A172 (cell line): ENCODE results near the gene EIF5A. TPM values are rescaled to one million over a fixed set of nuclear protein-coding genes. Genes with fewer than 3 reads are reported as not detected.
A peak's percentile ranks its signal among the peaks of the same experiment; 100 is the strongest.

Source experiments
- DNase-seq: peaks from one replicate; pipeline ENCODE4 v3.0.0-alpha.2; 2015; ENCODE audit warnings: low spot score
- total RNA-seq: library from RNA; depleted of rRNA; stranded (reverse); fragments of >200 nt; shearing (Covaris generic); gene quantifications from 2 replicates; pipeline ENCODE4 v1.2.3, GENCODE V29; 2014; rRNA removed

Gene EIF5A
- total RNA-seq, 1 experiment from 2014 or later, result 844 TPM

DNA sequence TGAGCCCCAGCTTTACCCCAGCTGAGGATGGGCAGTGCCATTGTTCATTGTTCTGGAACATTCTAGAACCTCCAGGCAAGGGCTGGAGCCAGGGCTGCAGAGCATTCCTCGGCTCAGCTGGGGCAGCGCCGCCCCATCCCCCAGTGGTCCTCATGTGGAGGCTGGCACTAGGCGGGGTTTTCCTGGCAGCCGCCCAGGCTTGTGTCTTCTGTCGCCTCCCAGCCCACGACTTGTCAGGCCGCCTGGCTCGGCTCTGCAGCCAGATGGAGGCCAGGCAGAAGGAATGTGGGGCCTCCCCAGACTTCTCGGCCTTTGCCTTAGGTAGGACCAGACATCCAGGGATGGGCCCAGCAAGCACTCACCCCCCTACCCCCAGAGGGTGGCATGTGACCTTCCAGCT lies 47.6 kb downstream of the EIF5A start, which contains the start of gene TMEM95:
Gene TMEM95 (plus strand): TSS at position 104 of the 400 bp plus-strand sequence. CDS start 49 bp downstream, at position 153.
- peak; percentile 39 for DNase-seq

DNA sequence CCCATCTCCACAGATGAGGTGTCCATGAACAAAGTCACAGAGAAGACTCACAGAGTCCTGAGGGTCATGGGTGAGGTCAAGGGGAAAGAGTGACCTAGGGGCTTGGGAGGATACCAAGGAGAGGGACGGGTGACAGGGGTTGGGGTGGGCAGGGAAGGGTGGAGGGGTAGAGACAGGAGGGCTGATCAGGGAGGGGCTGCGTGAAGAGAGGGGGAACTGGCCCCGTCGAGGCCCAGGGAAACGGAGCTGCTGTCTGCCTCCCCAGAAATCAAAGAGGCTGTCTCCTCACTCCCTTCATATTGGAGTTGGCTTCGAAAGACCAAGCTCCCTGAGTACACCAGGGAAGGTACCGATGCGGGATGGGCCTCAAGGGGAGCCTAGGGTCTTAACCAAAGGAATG lies 48.1 kb downstream of the EIF5A start:
- DNase-seq, result no peak

DNA sequence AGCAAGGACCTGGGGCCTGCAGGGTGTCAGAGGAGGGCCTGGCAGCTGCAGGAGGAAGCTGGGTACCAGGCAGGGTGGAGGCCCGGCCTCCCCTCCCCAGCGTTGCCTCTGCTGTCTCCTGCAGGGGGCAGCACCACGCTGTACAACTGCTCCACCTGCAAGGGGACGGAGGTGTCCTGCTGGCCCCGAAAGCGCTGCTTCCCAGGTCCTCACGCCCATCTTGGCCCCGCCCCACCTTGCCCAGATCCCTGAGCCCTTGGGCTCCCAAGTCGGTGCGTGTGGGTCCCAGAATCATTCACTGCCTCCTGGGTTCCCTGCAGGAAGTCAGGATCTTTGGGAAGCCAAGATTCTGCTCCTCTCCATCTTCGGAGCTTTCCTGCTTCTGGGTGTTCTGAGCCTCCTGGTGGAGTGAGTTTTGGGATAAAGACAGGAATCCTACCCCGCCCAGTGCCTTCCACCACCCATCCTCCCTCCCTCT lies 48.7 kb downstream of the EIF5A start:
- DNase-seq, result peak; percentile 77

DNA sequence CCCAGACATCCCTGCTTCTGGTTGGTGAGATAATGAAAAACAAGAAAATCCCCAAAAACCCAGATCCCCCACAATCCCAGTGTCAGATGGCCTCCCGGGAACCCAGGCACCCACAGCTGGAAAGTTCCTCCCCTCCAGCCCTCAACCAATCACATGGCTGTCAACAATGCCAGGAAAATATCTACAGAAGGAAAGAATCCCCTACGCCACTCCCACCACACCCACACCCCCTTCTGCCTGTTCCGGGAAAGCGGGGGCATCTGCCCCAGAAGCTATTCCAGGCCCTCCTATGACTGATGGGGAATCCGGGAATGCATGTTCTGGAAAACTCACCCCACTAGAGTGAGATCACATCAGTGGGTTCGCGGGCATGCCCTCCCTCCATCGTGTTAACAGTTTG lies 49.3 kb downstream of the EIF5A start:
- DNase-seq, result no peak

DNA sequence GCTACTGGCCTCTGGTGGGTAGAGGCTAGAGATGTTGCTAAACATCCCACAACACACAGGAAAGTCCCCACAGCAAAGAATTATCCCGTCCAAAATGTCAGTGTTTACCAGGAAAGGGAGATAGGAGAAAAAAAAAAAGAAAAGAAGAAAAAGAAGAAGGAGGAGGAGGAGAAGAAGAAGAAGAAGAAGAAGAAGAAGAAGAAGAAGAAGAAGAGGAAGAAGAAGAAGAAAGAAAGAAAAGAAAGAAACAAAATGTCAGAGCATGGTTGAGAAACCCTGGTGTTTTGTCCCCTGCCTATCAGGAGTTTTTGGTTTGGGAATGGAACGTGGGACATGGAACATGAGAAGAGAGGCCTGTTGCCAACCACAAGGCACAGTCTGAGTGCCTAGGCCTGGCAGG lies 50.0 kb downstream of the EIF5A start:
- no peak for DNase-seq

DNA sequence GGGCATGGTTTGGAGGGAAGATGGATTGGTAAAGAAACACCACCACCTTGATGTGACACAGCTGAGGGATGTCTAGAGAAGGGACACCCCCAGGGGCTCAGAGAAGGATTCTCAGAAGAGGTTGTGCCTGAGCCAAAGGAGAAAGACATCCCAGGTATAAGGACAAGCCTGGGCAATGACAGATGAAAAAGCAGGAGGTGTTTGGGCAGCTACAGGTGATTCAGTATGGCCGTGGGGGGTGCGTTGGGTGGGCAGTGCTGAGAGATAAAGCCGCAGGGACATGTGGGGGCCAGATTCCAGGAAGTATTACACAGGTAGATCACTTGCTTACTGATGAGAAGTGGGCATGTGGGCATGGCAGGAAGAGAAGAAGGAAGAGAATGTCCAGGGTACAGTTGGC lies 54.5 kb downstream of the EIF5A start:
- DNase-seq, result no peak

Other genes with a start within 250 kb of the EIF5A start
- gene CLEC10A, start 227.4 kb upstream of the EIF5A start, total RNA-seq, result not detected in 2 replicates
- gene ASGR2, start 192.8 kb upstream of the EIF5A start, total RNA-seq, result not detected in 2 replicates
- 0.86 and 0.98 TPM in 2 replicates for gene ASGR1, start 128.3 kb upstream of the EIF5A start, total RNA-seq
- gene DLG4, start 87.8 kb upstream of the EIF5A start, total RNA-seq, result 7.2 and 7.3 TPM in 2 replicates
- gene ACADVL, start 87.7 kb upstream of the EIF5A start, total RNA-seq, result 278 and 349 TPM in 2 replicates
- 65.1 and 82.4 TPM in 2 replicates for gene DVL2, start 73.1 kb upstream of the EIF5A start, total RNA-seq
- gene PHF23, start 68.2 kb upstream of the EIF5A start, total RNA-seq, result 59.5 and 75.3 TPM in 2 replicates
- 144 and 238 TPM in 2 replicates for gene GABARAP, start 65.2 kb upstream of the EIF5A start, total RNA-seq
- gene CTDNEP1, start 55.9 kb upstream of the EIF5A start, total RNA-seq, result 34.2 and 36.9 TPM in 2 replicates
- 102 and 104 TPM in 2 replicates for gene ELP5, start 55.4 kb upstream of the EIF5A start, total RNA-seq
- 1.2 TPM in 1 of 2 replicates, not detected in the other for gene CLDN7, start 45.1 kb upstream of the EIF5A start, total RNA-seq
- gene SLC2A4, start 25.9 kb upstream of the EIF5A start, total RNA-seq, result not detected in 2 replicates
- 0.86 and 1.1 TPM in 2 replicates for gene YBX2, start 13.0 kb upstream of the EIF5A start, total RNA-seq
- 100 and 114 TPM in 2 replicates for gene GPS2, start 7.7 kb downstream of the EIF5A start, total RNA-seq
- gene NEURL4, start 21.7 kb downstream of the EIF5A start, total RNA-seq, result 9.8 and 12.2 TPM in 2 replicates
- gene ACAP1, start 28.9 kb downstream of the EIF5A start, total RNA-seq, result 0.90 and 4.1 TPM in 2 replicates
- 13.9 and 19.5 TPM in 2 replicates for gene KCTD11, start 44.5 kb downstream of the EIF5A start, total RNA-seq
- not detected in 2 replicates for gene TMEM95, start 47.5 kb downstream of the EIF5A start, total RNA-seq
- gene TNK1, start 73.5 kb downstream of the EIF5A start, total RNA-seq, result 0.07 TPM in 1 of 2 replicates, not detected in the other
- gene PLSCR3, start 86.9 kb downstream of the EIF5A start, total RNA-seq, result 73.2 and 74.7 TPM in 2 replicates
- 71.7 and 80.4 TPM in 2 replicates for gene TMEM256, start 96.5 kb downstream of the EIF5A start, total RNA-seq
- gene NLGN2, start 100.2 kb downstream of the EIF5A start, total RNA-seq, result 11.3 and 12.3 TPM in 2 replicates
- gene SPEM1, start 112.7 kb downstream of the EIF5A start, total RNA-seq, result not detected in 2 replicates
- not detected in 2 replicates for gene SPEM2, start 118.0 kb downstream of the EIF5A start, total RNA-seq
- not detected in 2 replicates for gene SPEM3, start 121.2 kb downstream of the EIF5A start, total RNA-seq
- gene TMEM102, start 127.8 kb downstream of the EIF5A start, total RNA-seq, result 2.5 and 7.4 TPM in 2 replicates
- 0.89 TPM in 1 of 2 replicates, not detected in the other for gene FGF11, start 131.9 kb downstream of the EIF5A start, total RNA-seq
- gene CHRNB1, start 137.4 kb downstream of the EIF5A start, total RNA-seq, result 14.1 and 20.2 TPM in 2 replicates
- 24.8 and 28.4 TPM in 2 replicates for gene ZBTB4, start 172.0 kb downstream of the EIF5A start, total RNA-seq
- gene SLC35G6, start 173.8 kb downstream of the EIF5A start, total RNA-seq, result not detected in 2 replicates
- gene POLR2A, start 176.7 kb downstream of the EIF5A start, total RNA-seq, result 17.8 and 23.4 TPM in 2 replicates
- gene TNFSF12, start 241.4 kb downstream of the EIF5A start, total RNA-seq, result 9.3 and 17.0 TPM in 2 replicates